ENCODE results near the gene C11orf71.

The C11orf71 gene

GRCh38 chr11:114359342-114359741 is 41.0 kb downstream of the C11orf71 start:
- no peak for DNase-seq (ENCODE audit: low read depth in 2 of 2, low spot score in 1 of 2)

GRCh38 chr11:114358716-114359115 is 41.6 kb downstream of the C11orf71 start:
- DNase-seq (ENCODE audit: low read depth in 2 of 2, low spot score in 1 of 2): no peak

- no peak for DNase-seq (ENCODE audit: low read depth in 2 of 2, low spot score in 1 of 2)
Measured at GRCh38 chr11:114354076-114354475, 46.2 kb downstream of the C11orf71 start.

- DNase-seq (ENCODE audit: low read depth in 2 of 2, low spot score in 1 of 2): no peak
Measured at GRCh38 chr11:114353443-114353842, 46.9 kb downstream of the C11orf71 start.

- no peak for DNase-seq (ENCODE audit: low read depth in 2 of 2, low spot score in 1 of 2)
Measured at GRCh38 chr11:114350022-114350421, 50.3 kb downstream of the C11orf71 start.
